ENCODE data around the gene HMGB3.

DNA sequence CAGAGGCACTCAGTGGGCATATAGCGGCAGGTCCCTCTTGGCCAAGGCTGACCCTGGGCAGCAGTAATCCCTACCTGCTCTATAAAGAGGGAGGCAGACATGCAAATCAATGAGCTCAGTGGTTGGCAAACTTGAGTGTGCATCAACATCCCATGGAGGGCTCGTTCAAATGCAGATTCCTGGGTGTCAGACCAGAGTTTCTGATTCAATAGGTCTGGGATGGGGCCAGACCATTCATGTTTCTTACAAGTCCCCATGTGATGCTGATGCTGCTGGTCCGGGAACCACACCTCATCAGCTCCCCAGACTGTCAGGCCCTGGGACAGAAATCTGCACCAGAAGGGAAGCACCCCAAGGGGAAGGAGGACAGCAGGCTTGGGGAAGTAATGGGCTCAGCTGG lies 38.9 kb upstream of the HMGB3 start:
- TF ChIP-seq EZH2 (IDR thresholded peaks at IDR 0.05; ENCODE audit: insufficient read depth, poor library complexity, severe bottlenecking) (no peak), EZH2phosphoT487 (IDR thresholded peaks at IDR 0.05; ENCODE audit: insufficient read depth, low read depth) (no peak)

All from GM23248 (cell line).